ENCODE measurements around the gene MGAT5.

Gene MGAT5

DNA sequence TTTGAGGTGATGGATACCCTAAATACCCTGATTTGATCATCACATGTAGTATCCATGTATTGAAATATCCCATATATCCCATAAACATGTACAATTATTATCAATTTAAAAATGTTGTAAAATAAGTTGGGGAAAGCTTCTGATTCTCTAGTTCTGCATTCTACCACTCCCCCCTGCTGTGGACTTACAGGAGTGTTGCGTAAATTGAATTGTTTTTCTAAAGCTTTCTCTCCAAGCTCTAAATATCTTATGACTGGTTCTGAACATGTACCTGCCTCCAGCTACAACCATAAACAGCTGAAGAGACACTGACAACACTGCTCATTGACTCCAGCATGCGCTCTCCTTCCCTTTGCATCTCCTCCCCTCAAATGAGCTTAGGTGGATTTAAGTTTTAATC is 145.2 kb downstream of the MGAT5 start:
- TF ChIP-seq, protein P1, sequence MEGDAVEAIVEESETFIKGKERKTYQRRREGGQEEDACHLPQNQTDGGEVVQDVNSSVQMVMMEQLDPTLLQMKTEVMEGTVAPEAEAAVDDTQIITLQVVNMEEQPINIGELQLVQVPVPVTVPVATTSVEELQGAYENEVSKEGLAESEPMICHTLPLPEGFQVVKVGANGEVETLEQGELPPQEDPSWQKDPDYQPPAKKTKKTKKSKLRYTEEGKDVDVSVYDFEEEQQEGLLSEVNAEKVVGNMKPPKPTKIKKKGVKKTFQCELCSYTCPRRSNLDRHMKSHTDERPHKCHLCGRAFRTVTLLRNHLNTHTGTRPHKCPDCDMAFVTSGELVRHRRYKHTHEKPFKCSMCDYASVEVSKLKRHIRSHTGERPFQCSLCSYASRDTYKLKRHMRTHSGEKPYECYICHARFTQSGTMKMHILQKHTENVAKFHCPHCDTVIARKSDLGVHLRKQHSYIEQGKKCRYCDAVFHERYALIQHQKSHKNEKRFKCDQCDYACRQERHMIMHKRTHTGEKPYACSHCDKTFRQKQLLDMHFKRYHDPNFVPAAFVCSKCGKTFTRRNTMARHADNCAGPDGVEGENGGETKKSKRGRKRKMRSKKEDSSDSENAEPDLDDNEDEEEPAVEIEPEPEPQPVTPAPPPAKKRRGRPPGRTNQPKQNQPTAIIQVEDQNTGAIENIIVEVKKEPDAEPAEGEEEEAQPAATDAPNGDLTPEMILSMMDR (IDR thresholded peaks at IDR 0.05): no peak
- Histone ChIP-seq H3K36me3 (no peaks in the 10 kb centered on the region), H3K4me1 (ENCODE audit: control insufficient read depth in 1 of 2, insufficient read depth in 1 of 2, low read depth in 1 of 2, low read length in 1 of 2) (peaks cover 50 to 59% of the 10 kb centered on the region in 2 experiments), H3K27ac (peak overlapping the region; percentile 62), H3K4me3 (ENCODE audit: low read depth in 1 of 2, low read length in 1 of 2) (no peak overlapping the region), H3K27me3 (no peaks in the 10 kb centered on the region), H3K9me3 (no peaks in the 10 kb centered on the region)

DNA sequence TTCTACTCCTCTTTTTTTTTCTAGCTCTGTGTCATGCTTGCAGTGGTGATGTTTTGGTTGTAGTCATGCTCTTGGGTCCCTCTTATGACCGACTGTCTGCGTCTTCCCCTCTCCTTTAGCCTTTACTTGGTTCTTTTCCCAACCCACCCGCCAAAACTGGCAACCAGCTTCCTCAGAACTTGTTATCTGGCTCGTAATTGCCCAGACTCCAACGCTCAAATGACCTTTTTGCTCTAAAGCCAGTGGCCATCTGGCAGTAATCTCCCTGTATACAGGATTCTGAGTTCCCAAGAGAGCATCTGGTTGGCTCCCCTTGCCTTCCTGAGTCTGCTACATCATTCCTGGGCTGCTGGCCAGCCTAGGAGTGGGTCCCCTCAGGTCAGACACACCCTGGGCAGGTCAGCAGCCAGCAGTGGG is 147.2 kb downstream of the MGAT5 start:
- H3K9me3 ChIP-seq: no peaks in the 10 kb centered on the region
- no peaks in the 10 kb centered on the region for H3K36me3 ChIP-seq
- peak overlapping the region; percentile 47 for H3K27ac ChIP-seq
- TF ChIP-seq, protein P1 (IDR thresholded peaks at IDR 0.05): no peak
- no peaks in the 10 kb centered on the region for H3K27me3 ChIP-seq
- H3K4me1 ChIP-seq (ENCODE audit: control insufficient read depth in 1 of 2, insufficient read depth in 1 of 2, low read depth in 1 of 2, low read length in 1 of 2): peaks cover 69 to 78% of the 10 kb centered on the region in 2 experiments
- no peak overlapping the region for H3K4me3 ChIP-seq (ENCODE audit: low read depth in 1 of 2, low read length in 1 of 2)

DNA sequence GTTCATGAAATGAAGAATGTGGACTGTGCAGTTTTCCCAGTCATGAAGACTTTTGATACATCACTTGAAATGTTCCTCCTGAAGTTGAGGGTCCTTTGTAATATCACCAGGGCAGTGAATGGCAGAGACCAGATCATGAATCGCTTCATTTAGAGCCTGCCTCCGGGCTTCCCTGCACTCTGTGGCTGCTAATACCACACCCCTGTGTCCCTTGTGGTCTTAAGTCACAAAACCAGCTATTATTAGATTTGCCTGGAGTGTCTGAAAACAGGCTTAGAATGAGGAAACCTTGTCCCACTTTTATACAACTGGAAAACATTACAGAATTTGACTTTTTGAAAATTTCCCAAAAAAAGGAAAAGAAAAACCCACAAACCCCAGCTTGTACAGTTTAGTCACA is 147.9 kb downstream of the MGAT5 start:
- H3K4me1 ChIP-seq (ENCODE audit: control insufficient read depth in 1 of 2, insufficient read depth in 1 of 2, low read depth in 1 of 2, low read length in 1 of 2): peaks cover 75 to 85% of the 10 kb centered on the region in 2 experiments
- H3K4me3 ChIP-seq (ENCODE audit: low read depth in 1 of 2, low read length in 1 of 2): no peak overlapping the region
- H3K36me3 ChIP-seq: no peaks in the 10 kb centered on the region
- H3K27me3 ChIP-seq: no peaks in the 10 kb centered on the region
- H3K9me3 ChIP-seq: no peaks in the 10 kb centered on the region
- TF ChIP-seq, protein P1 (IDR thresholded peaks at IDR 0.05): no peak
- H3K27ac ChIP-seq: peak overlapping the region; percentile 47

DNA sequence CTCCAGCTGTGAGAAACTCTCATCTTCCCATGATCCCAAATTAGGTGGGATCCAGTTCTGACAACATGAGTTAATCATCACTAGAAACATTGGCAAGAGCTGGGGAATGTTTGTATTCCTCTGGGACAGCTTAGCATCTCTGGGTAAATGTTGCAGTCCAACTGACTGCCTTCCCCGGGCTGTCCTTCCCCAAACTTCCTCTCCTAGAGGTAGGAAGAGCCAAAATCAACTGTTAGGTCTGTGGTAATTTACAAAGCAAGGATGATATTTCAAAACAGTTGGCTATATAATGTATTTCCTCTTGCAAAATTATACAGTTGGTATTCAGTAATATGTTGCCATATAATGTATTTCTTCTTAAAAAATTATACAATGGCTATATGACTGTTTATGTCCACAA is 148.5 kb downstream of the MGAT5 start:
- no peaks in the 10 kb centered on the region for H3K27me3 ChIP-seq
- H3K4me1 ChIP-seq (ENCODE audit: control insufficient read depth in 1 of 2, insufficient read depth in 1 of 2, low read depth in 1 of 2, low read length in 1 of 2): peaks cover 77 to 87% of the 10 kb centered on the region in 2 experiments
- no peak overlapping the region for H3K4me3 ChIP-seq (ENCODE audit: low read depth in 1 of 2, low read length in 1 of 2)
- no peaks in the 10 kb centered on the region for H3K9me3 ChIP-seq
- no peaks in the 10 kb centered on the region for H3K36me3 ChIP-seq
- peak overlapping the region; percentile 47 for H3K27ac ChIP-seq
- TF ChIP-seq, protein P1 (IDR thresholded peaks at IDR 0.05): no peak

DNA sequence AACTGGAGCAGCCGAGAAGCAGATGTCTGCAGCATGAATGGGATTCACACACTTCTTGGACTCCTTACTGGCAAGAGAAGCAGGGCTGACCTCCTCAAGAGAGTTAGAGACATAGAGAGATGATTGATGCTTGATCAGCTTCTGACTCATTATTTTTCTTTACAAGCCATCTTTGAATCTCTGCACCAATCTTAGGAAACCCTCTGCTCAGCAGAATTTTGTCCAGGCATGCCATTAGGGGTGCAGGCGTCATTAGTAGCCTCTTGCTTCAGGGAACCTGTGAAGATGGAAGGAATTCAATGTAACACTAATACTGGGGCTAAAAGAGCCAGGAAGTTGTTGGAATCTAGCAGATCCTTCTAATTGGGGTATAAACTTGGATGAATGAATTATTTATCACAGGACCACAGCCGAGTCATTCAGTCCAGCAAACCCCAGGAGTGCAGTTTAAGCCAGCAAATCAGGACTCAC is 151.8 kb downstream of the MGAT5 start:
- H3K4me3 ChIP-seq (ENCODE audit: low read depth in 1 of 2, low read length in 1 of 2): no peak overlapping the region

More for the DNA sequence above, 151.8 kb downstream of the MGAT5 start:
- Histone ChIP-seq H3K4me1 (ENCODE audit: control insufficient read depth in 1 of 2, insufficient read depth in 1 of 2, low read depth in 1 of 2, low read length in 1 of 2) (peaks cover 96 to 97% of the 10 kb centered on the region in 2 experiments), H3K27ac (peak overlapping the region; percentile 47), H3K27me3 (no peaks in the 10 kb centered on the region), H3K36me3 (no peaks in the 10 kb centered on the region), H3K9me3 (no peaks in the 10 kb centered on the region)
- TF ChIP-seq, protein P1 (IDR thresholded peaks at IDR 0.05): no peak
